Measurements from ENCODE around the gene LRRC49.
A peak's percentile ranks its signal among the peaks of the same experiment; 100 is the strongest.
"Not testable (repeated sequence)": the region's sequence is repeated elsewhere in the genome, so short reads cannot be mapped to it uniquely, and the experiment has no call there.

The LRRC49 gene

DNA sequence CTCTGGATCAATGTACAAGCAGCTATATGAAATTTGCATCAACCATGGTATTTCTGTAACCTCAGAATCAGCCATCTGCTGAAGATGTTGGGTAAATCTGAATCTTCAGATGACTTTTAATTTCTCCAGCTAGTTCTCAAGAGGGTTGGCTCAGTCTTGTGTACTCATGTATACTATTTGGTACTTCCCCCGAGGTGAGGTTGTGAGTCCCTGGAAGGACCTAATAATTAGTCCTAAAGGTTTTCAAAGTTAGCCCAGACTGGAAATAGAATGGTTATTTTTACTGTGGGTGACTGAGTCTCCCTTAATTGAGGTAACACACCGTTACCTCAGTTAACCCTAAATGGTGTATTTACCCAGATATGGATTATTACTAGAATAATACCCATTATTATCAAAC is 118.4 kb downstream of the LRRC49 start:
- TF ChIP-seq POLR2A (IDR thresholded peaks at IDR 0.05; ENCODE audit: low read depth, low read length), result no peak
- FAIRE-seq (no peak), DNase-seq (ENCODE audit: insufficient read length, low spot score) (no peak)

DNA sequence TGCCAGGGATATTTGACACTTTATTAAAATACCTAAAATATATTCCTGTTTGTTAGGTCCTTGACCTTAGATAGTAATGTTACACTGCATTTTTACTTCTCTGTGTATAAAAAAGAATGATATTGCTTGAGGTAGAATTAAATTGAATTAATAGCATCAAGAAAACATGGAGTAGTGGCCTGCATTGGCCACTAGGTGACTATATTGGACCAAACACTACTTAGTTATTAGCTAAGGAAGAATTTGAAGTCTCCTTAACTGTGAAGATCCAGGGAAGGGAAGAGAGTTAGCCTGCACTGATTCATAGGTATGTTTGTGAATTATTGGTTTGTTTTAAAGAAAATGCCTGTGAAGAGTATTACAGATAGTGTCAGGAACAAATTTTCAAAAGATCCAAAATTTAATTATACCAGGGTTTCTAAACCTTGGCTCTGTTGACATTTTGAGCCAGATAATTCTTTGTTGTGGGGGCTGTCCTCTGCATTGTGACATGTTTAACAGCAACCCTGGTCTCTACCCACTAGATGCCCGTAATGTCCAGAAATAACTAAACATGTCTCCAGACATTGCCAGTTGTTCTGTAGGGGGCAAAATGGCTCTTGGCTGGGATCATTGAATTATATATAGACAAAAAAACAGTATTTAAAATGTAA is 119.0 kb downstream of the LRRC49 start:
- no peak for TF ChIP-seq POLR2A (IDR thresholded peaks at IDR 0.05; ENCODE audit: low read depth, low read length)
- FAIRE-seq, result no peak
- DNase-seq (ENCODE audit: insufficient read length, low spot score), result no peak

DNA sequence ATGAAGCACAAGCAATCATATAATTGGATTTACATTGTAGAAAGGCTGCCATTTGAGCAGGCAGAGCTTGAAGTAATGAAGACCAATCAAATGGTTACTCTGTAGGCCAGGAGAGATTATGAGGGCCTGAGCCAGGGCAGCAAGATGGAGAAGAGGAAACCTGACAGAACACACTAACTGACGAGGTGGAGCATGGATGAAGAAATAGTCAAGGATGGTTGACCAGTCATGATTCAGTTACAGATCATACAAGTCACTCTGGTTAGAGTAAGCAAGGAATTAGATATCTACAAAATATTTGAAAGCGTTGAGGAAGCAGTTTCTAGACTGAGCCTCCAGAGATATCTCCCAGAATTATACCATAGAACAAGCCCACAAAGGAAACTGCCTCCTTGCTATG is 120.8 kb downstream of the LRRC49 start:
- TF ChIP-seq POLR2A (IDR thresholded peaks at IDR 0.05; ENCODE audit: low read depth, low read length), result no peak
- FAIRE-seq (no peak), DNase-seq (ENCODE audit: insufficient read length, low spot score) (no peak)

GRCh38 chr15:71015342-71015741 is 122.7 kb downstream of the LRRC49 start:
- DNase-seq (ENCODE audit: insufficient read length, low spot score), result no peak
- no peak for FAIRE-seq
- TF ChIP-seq POLR2A (IDR thresholded peaks at IDR 0.05; ENCODE audit: low read depth, low read length), result no peak

- not testable (repeated sequence) for DNase-seq (ENCODE audit: insufficient read length, low spot score); FAIRE-seq
Observed at GRCh38 chr15:71031232-71031631, 138.6 kb downstream of the LRRC49 start.

DNA sequence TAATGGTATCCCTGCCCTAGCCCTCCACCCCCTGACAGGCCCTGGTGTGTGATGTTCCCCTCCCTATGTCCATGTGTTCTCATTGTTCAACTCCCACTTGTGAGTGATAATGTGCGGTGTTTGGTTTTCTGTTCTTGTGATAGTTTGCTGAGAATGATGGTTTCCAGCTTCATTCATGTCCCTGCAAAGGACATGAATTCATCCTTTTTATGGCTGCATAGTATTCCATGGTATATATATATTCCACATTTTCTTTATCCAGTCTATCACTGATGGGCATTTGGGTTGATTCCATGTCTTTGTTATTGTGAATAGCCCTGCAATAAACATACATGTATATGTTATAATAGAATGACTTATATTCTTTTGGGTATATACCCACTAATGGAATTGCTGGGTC is 142.9 kb downstream of the LRRC49 start:
- FAIRE-seq; DNase-seq (ENCODE audit: insufficient read length, low spot score): not testable (repeated sequence)

DNA sequence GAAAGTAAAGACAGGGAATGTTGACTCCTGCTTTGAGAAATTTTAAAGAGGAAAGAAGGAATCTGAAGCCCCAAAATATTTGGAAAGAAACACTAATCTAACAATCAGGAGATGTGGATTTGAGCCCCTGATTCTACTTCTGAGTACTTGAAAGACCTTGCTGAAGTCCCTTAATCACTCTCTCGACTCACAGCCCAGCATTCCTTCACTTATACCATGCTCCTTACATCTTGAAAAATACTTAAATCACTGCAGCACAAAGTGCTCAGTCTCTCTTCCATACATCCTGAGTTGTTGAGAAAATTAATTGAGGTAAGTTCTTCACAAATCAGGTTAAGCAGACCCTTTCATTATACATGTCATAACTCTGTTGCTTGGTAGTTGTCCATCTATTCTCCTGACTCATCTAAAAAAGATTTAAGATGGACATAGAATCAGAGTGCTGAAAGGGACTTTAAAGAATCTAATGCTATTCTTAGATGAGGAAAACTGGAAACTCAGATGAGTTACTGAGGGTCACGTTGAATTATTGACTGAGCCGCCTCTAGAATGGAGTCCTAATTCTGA is 149.8 kb downstream of the LRRC49 start:
- FAIRE-seq (no peak), DNase-seq (ENCODE audit: insufficient read length, low spot score) (no peak)
- no peak for TF ChIP-seq POLR2A (IDR thresholded peaks at IDR 0.05; ENCODE audit: low read depth, low read length)

- TF ChIP-seq POLR2A (IDR thresholded peaks at IDR 0.05; ENCODE audit: low read depth, low read length), result no peak
Observed at GRCh38 chr15:71043373-71043772, 150.7 kb downstream of the LRRC49 start.

DNA sequence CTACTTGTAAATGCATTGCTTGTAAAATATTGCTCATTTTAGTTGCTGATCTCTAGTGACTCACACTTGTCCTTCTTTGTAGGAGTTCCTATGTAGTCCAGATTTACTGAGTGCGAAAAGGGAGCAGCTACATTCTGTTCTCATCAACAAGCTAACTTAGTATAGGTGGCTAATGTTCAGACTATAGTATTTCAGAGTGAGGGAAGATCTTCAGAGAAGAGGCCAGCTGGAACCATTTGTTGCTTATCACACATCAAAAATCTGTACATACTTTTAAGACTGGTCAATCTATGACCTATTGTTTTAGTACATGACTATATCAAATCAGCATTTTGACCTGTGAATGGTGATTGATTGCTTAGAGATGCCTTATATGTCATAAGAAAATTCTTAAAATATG is 151.4 kb downstream of the LRRC49 start:
- FAIRE-seq, result peak; percentile 55
- TF ChIP-seq POLR2A (IDR thresholded peaks at IDR 0.05; ENCODE audit: low read depth, low read length), result no peak
- no peak for DNase-seq (ENCODE audit: insufficient read length, low spot score)

More at GRCh38 chr15:71043373-71043772, 150.7 kb downstream of the LRRC49 start:
- FAIRE-seq, result no peak
- DNase-seq (ENCODE audit: insufficient read length, low spot score), result no peak

GRCh38 chr15:71046146-71046545 is 153.5 kb downstream of the LRRC49 start:
- DNase-seq (ENCODE audit: insufficient read length, low spot score); FAIRE-seq: not testable (repeated sequence)

DNA sequence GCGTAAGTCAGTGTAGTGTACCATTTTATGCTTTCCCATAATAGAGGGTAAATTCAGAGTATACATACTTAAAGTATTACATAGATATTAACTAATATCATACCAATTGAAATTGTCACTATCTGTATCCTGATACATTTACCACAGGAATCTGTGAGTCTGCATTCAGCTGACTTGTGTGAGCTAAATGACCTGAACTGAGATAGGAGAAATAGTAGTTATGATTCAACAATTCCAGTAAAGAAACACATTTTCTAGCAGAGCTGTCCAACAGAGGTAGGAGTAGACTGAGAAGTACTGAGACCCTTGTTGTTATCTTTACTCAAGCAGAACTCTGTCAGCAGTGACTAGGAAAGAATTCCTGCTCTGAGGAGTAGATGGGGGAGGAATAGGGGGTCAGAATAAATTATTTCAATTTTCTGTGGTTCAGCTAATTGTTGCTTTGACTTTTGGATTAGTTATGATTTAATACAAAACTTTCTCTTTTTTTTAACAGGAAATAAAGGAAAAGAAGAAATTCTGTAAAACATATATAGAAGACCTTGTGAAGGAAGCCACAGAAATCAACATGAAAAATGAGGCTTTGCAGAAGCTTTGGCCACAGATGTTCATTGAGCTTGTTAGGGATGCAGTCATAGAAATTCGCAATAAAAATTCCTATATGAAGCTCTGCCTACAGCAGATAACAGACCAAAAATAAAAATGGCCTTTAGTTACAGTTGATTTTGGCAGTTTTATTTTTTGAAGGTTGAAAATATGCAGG is 156.5 kb downstream of the LRRC49 start:
- TF ChIP-seq POLR2A (IDR thresholded peaks at IDR 0.05; ENCODE audit: low read depth, low read length), result no peak
- FAIRE-seq, result peak; percentile 41
- DNase-seq (ENCODE audit: insufficient read length, low spot score), result peak; percentile 13

GRCh38 chr15:71049706-71050422 is 157.2 kb downstream of the LRRC49 start:
- DNase-seq (ENCODE audit: insufficient read length, low spot score), result no peak
- no peak for FAIRE-seq
- no peak for TF ChIP-seq POLR2A (IDR thresholded peaks at IDR 0.05; ENCODE audit: low read depth, low read length)

- DNase-seq (ENCODE audit: insufficient read length, low spot score) (no peak), FAIRE-seq (no peak)
- no peak for TF ChIP-seq POLR2A (IDR thresholded peaks at IDR 0.05; ENCODE audit: low read depth, low read length)
Observed at GRCh38 chr15:71050461-71050860, 157.8 kb downstream of the LRRC49 start.

DNA sequence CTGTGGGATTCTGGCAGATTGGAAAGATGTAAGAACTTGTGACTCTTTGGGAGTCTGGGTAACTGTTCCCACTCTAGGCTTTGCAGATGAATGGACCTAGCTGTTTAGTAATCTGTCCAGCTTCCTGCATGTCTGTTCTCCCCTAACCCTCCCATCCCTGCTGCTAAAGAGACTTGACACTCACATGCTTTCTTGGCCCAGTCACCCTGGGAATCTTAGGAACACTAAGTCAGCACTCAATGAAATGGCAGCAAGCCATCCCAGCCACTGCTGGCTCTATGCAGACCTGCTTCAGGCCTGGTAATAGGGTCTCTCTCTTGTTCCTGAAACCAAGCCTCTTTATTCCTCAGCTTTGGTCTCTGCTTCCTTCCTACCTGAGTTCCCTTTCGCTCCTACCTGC is 158.9 kb downstream of the LRRC49 start:
- no peak for TF ChIP-seq POLR2A (IDR thresholded peaks at IDR 0.05; ENCODE audit: low read depth, low read length)
- DNase-seq (ENCODE audit: insufficient read length, low spot score) (no peak), FAIRE-seq (no peak)

All from H54 (cell line).